HG03280 (cell line): ENCODE measurements around the gene PLA2G6.

Experiments
- ATAC-seq: cut with Tn5 transposase; IDR thresholded peaks from one replicate; pipeline ENCODE4 v1.9.1; 2021; ENCODE audit warnings: mild to moderate bottlenecking, moderate library complexity; ENCODE audit not compliant: unreplicated experiment

The PLA2G6 gene

GRCh38 chr22:38215156-38216038 is 33.8 kb upstream of the PLA2G6 start:
- ATAC-seq, result no peak

- peak; percentile 52 for ATAC-seq
Observed at GRCh38 chr22:38214302-38215056, 32.8 kb upstream of the PLA2G6 start.

GRCh38 chr22:38213990-38214301 is 32.3 kb upstream of the PLA2G6 start:
- no peak for ATAC-seq

DNA sequence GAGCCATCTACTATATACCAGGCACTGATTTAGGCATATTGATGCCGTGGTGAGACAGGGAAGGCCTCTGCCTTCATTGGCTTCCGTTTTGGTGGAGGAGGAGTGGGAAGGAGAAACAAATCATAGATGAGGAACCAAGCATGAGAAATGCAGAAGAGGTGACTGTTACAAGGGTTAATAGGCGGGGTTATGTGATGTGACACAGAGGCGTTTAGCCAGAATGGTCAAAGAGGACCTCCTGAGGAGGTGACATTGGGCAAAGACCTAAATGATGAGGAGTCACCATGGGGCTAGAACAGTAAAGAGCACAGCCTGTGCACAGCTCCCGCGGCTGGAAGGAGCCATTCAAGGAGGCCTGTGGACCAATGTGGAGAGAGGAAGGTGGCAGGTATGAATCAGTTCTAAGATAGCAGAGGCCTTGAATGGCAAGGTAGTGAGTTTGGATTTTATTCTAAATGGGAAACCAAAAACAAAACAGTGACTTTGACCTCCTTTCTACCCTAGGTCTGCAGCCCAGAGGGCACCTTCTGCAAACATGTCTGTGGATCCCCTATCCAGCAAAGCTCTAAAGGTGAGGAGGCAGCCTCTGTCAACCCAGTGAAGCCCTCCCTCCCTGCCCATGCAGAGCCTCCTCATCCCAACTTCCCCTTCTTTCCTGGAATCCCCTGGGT is 31.8 kb upstream of the PLA2G6 start:
- no peak for ATAC-seq

- ATAC-seq, result no peak
Observed at GRCh38 chr22:38212442-38212841, 30.8 kb upstream of the PLA2G6 start.

DNA sequence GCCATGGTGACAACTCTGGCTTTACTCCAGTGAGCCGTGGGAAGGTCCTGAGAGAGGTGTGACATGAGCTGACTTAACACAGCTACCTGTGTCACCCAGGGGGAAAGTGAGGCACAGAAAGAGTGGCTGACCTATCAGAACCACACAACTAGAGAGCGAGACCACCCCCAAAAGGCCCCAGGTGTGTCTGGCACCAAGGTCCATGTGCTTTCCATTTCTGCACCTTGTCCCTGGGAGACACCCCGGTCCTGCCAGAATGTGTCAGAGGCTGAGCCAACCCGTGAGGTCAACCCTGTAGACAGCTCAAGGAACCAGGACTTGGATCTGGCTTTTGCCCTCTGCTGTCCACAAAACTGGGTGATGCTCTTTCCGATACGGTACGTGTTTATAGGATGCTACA is 29.9 kb upstream of the PLA2G6 start:
- ATAC-seq, result no peak

DNA sequence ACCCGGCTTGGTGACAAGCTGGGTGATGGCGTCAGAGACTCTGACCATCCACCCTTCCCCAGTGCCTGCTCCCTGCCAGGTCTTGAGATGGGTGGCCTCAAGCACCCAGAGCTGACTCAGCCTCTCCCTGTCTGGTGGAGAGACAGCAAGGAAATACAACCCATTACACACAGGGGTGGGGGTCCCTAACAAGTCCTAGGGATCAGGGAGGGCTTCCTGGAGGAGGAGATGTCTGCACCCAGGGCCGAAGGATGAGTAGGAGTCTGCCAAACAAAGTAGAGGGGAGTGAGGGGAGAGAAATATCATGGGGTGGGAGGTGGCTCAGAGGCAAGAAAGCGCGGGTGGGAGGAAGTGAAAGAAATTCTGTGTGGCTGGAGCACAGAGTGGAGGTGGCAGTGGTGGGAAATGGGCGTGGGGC is 26.9 kb upstream of the PLA2G6 start:
- ATAC-seq, result no peak

GRCh38 chr22:38207898-38208432 is 26.3 kb upstream of the PLA2G6 start:
- ATAC-seq, result no peak

DNA sequence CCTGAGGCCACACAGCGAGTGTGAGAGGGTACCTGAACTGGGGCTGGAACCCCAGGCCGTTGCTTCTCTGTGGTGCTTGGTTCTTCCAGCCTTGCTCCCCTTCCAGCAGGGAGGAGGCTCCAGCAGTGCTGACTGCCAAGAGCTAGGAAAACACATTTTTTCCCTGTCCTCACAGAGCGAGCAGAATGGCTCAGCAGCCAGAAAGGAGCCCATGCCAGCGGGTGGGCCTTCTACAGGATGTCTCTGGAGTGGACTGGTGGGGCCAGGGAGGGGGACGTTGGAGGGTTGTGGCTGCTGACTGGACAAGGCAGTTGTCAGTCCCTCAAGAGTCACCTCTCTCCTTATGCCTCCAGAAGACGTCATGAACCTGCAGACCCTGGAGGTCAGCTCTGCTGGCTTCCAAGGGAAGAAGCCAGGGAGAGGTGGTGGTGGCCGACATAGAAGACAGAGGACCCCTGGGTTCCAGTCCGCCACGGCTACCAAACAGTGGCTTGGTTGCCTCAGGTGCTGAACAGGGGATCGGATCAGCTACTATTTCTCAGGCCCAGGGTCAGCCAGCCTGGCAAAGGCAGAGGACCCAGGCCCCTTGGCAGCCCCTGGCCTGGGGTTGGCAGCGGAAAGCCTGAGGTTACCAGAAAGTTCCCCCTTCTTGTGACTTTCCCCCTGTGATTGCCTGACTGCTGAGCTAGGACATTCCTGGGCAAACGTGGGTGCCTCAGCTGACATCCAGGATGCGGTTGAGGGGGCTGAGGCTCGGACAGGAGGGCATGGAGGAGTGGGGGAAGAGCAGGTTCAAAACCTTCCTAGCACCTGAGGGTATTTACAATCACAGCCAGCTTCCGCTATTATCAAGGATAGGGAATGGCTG is 23.9 kb upstream of the PLA2G6 start:
- no peak for ATAC-seq

DNA sequence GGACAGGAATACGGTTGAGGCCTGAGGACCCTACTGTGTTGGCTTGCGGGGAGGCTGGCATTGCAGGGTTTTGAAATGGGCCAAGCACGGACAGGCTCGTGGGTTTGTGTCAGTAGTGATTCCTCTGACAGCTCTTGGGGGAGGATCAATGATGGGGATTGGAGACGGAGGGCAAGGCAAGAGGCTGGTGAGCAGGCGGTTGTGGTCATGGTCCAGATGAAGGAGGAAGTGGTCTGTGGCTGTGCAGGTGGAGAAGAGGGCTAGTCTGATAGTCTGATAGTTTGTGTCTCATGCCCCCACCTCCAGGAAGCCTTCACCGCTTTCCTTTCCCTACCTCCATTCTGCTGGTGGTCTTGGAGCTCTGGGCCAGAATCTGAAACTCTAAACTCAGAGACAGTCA is 23.2 kb upstream of the PLA2G6 start:
- ATAC-seq, result no peak

DNA sequence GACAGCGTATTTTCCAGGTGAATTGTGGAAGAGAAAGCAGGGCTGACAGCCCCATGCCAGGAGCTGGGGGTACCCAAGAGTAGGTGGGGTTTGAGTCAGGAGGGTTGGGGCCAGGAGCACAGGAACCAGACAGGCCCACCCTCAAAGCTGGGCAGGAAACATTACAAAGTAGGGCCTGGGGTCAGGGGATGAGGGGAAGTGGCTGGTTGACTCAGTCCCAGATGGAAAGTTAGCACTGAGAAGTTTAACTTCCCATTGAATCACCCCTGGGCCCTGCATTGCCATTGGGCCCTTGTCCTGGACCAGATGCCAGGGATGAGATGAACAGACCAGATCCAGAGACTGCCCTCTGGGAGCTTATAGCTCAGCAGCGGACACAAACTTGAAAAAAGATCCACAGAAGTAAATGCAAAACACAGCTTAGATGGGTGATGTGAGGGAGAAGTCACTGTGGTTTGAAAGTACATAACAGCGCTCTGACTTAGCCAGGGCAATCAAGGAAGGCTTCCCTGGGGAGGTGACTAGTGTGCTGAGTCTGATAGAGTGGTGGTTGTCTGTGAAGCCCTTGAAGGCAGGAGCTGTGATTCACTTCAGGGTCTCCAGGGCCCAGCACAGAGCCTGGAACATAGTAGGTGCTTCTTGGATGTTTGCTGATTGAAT is 22.4 kb upstream of the PLA2G6 start:
- ATAC-seq, result no peak

- no peak for ATAC-seq
Observed at GRCh38 chr22:38203090-38203810, 21.6 kb upstream of the PLA2G6 start.

GRCh38 chr22:38202437-38203089 is 20.9 kb upstream of the PLA2G6 start:
- peak; percentile 21 for ATAC-seq

DNA sequence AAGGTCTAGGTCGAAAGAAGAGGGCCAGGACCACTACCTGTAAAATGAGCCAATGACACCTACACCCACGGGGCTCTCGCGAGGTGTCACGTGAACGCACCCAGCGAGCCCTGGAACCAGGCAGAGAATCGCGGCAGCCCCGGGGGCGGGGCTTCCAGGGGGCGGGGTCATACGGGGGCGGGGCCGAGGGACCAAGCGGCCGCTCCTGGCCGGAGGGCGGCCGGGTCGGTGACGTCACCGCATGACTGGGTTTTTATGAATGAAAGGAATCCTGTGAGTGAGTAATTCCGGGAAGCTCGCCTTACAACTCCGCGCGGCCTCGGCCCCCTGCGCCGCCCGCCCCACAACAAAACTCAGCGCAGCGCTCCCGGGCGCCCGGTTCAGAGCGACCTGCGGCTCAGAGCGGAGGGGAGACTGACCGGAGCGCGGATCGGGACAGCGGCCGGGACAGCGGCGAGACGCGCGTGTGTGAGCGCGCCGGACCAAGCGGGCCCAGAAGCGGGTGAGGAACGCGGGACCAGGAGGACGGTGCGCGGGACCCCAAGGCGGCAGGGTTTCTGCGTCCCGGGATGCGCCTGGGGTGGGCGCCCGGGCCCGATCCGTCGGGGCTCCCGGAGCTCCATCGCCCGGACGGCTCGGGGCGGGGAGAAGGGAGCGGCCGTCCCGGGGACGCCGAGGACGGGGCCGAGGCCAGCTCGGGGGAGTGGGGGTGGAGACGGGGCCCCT is 20.2 kb upstream of the PLA2G6 start, which contains the start of gene MAFF:
TSS of gene MAFF (plus strand) at position 284 of the 726 bp plus-strand sequence. CDS start 11,860 bp downstream, outside the sequence.
- peak; percentile 53 for ATAC-seq

DNA sequence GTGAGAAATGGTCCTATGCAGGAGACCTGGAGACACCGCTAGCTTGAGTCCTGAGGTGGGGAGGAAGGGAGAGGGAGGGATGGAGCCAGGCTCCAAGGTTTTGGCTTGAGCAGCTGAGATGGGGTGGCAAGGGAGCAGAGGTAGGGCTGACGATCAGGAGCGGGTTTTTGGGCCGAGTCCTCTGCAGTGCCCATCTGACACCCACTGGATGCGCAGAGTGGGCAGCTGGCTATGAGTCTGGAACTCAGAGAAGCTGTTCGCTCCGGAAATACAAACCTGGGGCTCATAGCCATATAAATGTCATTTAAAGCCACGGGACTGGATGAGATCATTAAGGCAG is 19.7 kb upstream of the PLA2G6 start:
- ATAC-seq, result no peak

DNA sequence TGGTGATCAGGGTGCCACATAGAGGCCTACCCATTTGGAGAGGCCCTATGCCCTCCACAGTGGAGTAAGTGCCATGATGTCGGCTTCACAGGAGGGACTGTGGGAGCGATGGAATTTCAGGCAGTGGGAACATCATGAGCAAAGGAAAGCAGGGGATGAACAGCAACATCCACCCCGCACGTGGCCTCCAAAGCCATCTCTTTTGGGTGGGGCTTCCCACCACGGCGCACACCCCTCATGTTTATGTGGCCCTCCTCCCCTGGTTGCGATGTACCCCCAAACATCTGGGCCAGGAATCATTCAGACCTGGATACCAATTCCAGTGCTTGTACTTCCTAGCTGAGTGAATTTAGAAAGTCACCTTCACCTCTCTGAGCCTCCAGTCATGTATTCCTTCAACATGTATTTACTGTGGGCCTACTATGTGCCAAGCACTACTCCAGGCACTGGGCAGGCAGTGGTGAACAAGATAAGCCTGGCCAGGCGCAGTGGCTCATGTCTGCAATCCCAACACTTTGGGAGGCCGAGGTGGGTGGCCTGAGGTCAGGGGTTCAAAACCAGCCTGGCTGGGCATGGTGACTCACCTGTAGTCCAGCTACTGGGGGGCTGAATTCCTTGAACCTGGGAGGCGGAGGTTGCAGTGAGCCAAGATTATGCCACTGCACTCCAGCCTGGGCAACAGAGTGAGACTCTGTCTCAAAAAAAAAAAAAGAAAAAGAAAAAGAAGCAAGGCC is 18.4 kb upstream of the PLA2G6 start:
- ATAC-seq, result no peak

- ATAC-seq, result no peak
Observed at GRCh38 chr22:38196791-38197419, 15.3 kb upstream of the PLA2G6 start.
